ES-I3 (cell line): ENCODE measurements around the gene ATIC.

ENCODE experiments used
- H3K36me3 ChIP-seq: 2 replicates; pipeline ENCODE4 v1.6.1; 2013; ENCODE audit warnings: mild to moderate bottlenecking, low read length, control low read depth, moderate library complexity; ENCODE audit not compliant: insufficient read depth
- H3K4me1 ChIP-seq: 2 replicates; pipeline ENCODE4 v1.6.1; 2013; ENCODE audit warnings: mild to moderate bottlenecking, control low read depth, low read length; ENCODE audit not compliant: insufficient read depth
- H3K9ac ChIP-seq: 2 replicates; pipeline ENCODE4 v1.6.1; 2013; ENCODE audit warnings: low read depth, mild to moderate bottlenecking, low read length, moderate library complexity
- H3K9me3 ChIP-seq: 2 replicates; pipeline ENCODE4 v1.6.1; 2013; ENCODE audit warnings: mild to moderate bottlenecking, low read length, moderate library complexity; ENCODE audit not compliant: control insufficient read depth, insufficient read depth

ATIC gene

GRCh38 chr2:215399067-215399716 lies 87.3 kb downstream of the ATIC start:
- H3K36me3 ChIP-seq = peaks cover 4% of the 10 kb centered on the region
- H3K4me1 ChIP-seq = peaks cover 3% of the 10 kb centered on the region; the same call in 1 of the 2 replicates
- H3K9ac ChIP-seq = no peak overlapping the region
- no peaks in the 10 kb centered on the region for H3K9me3 ChIP-seq
